Loucy (cell line): ENCODE data around the gene CEP135.

Source experiments
- H2AFZ ChIP-seq: fragments of 200-600 bp; sonication (generic); 2 replicates; pipeline ENCODE4 v1.6.0; 2016; ENCODE audit warnings: antibody characterized with exemption, mild to moderate bottlenecking, low read length, moderate library complexity
- H3F3A ChIP-seq: fragments of 200-600 bp; 2 replicates; pipeline ENCODE4 v1.6.0; 2016; ENCODE audit warnings: antibody characterized with exemption, low read depth, mild to moderate bottlenecking
- H3K27me3 ChIP-seq: fragments of 200-600 bp; sonication (generic); 2 replicates; pipeline ENCODE4 v1.6.1; 2014; ENCODE audit warnings: low read length, mild to moderate bottlenecking; ENCODE audit not compliant: insufficient read depth, poor library complexity, severe bottlenecking
- H3K36me3 ChIP-seq: fragments of 200-600 bp; sonication (generic); 2 replicates; pipeline ENCODE4 v1.6.1; 2016; ENCODE audit warnings: low read length; ENCODE audit not compliant: insufficient read depth
- H3K4me1 ChIP-seq: fragments of 200-600 bp; sonication (generic); 2 replicates; pipeline ENCODE4 v1.5.1; 2014; ENCODE audit warnings: low read length, mild to moderate bottlenecking; ENCODE audit not compliant: insufficient read depth, poor library complexity, severe bottlenecking
- H3K4me2 ChIP-seq: fragments of 200-600 bp; sonication (generic); 2 replicates; pipeline ENCODE4 v1.6.0; 2014; ENCODE audit warnings: antibody characterized with exemption, low read length, low read depth, mild to moderate bottlenecking; ENCODE audit not compliant: poor library complexity, severe bottlenecking
- H3K4me3 ChIP-seq: fragments of 200-600 bp; sonication (generic); 2 replicates; pipeline ENCODE4 v1.5.1; 2014; ENCODE audit warnings: low read length, mild to moderate bottlenecking, mixed read lengths; ENCODE audit not compliant: poor library complexity, severe bottlenecking
- H3K79me2 ChIP-seq: fragments of 200-600 bp; sonication (generic); 2 replicates; pipeline ENCODE4 v1.6.1; 2014; ENCODE audit warnings: low read length; ENCODE audit not compliant: insufficient read depth
- H3K9ac ChIP-seq: fragments of 200-600 bp; sonication (generic); 2 replicates; pipeline ENCODE4 v1.6.0; 2014; ENCODE audit warnings: mild to moderate bottlenecking, low read depth, low read length, moderate library complexity; ENCODE audit not compliant: poor library complexity, severe bottlenecking
- H3K9me2 ChIP-seq: fragments of 200-600 bp; sonication (generic); replicated peaks from 2 replicates; pipeline ENCODE4 v1.6.1; 2016; ENCODE audit warnings: low read depth, low read length, mixed read lengths
- H3K9me3 ChIP-seq: fragments of 200-600 bp; sonication (generic); 2 replicates; pipeline ENCODE4 v1.6.1; 2014; ENCODE audit warnings: mild to moderate bottlenecking, antibody characterized with exemption, low read length, low read depth; ENCODE audit not compliant: insufficient read depth
- H4K20me1 ChIP-seq: fragments of 200-600 bp; sonication (generic); 2 replicates; pipeline ENCODE4 v1.6.0; 2014; ENCODE audit warnings: antibody characterized with exemption, low read length, mild to moderate bottlenecking; ENCODE audit not compliant: insufficient read depth, poor library complexity, severe bottlenecking
- CTCF ChIP-seq: fragments of 200-600 bp; sonication (generic); conservative IDR thresholded peaks from 2 replicates; pipeline ENCODE4 v1.5.1; 2014; ENCODE audit warnings: mild to moderate bottlenecking, antibody characterized with exemption, low read length
- EZH2phosphoT487 ChIP-seq: fragments of 200-600 bp; IDR thresholded peaks from 2 replicates; pipeline ENCODE4 v1.6.1; 2018; ENCODE audit warnings: antibody characterized with exemption, mild to moderate bottlenecking, moderate library complexity, borderline replicate concordance

Gene CEP135

DNA sequence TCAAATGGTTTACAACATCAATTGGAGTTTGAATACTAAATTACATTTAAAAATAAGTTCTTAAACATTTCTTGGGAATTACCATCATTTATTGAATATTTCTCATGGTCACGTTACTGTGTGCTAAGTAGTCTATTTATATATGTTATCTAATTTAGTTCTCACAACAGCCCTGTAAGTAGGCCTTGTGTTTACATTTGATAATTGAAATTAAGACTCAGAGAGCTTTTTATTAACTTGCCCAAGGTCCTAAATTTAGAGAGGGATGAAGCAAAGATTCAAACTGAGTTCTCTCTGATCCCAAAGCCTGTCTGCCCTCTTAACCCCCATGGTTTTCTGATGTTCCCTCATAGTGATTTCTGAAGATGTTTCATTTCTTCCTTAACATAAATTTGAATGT is 103.7 kb downstream of the CEP135 start:
- Histone ChIP-seq H4K20me1 (no peaks in the 10 kb centered on the region), H3K27me3 (no peaks in the 10 kb centered on the region)

DNA sequence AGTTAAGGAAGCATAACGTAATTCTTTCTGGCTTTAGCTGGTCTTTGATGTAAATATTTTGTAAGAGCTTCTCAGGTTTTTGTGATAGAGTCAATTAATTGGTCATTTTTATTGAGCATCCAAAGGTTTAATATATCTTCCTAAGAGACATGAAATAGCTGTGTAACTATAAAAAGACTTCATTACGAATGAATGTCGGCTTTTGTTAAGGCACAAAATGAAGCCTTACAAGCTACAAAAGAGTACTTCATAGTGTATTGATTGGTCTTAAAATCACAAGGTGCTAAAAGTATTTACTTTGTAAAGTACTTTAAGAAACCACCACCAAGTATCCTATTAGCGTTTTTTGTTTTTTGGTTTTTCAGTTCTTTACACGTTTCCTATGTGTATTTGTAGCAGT is 104.2 kb downstream of the CEP135 start:
- Histone ChIP-seq H3K27me3 (no peaks in the 10 kb centered on the region), H4K20me1 (no peaks in the 10 kb centered on the region), H3K9me3 (no peaks in the 10 kb centered on the region), H3K9ac (no peak overlapping the region), H3F3A (no peaks in the 10 kb centered on the region), H2AFZ (no peak overlapping the region), H3K9me2 (no peaks in the 10 kb centered on the region), H3K4me2 (no peak overlapping the region), H3K4me1 (no peaks in the 10 kb centered on the region), H3K4me3 (no peak overlapping the region), H3K79me2 (no peaks in the 10 kb centered on the region), H3K36me3 (no peaks in the 10 kb centered on the region)
- TF ChIP-seq EZH2phosphoT487 (no peak), CTCF (no peak)

More for the DNA sequence above, 103.7 kb downstream of the CEP135 start:
- Histone ChIP-seq H3K9me2 (no peaks in the 10 kb centered on the region), H3K4me2 (no peak overlapping the region), H2AFZ (no peak overlapping the region), H3K79me2 (no peaks in the 10 kb centered on the region), H3K36me3 (no peaks in the 10 kb centered on the region), H3K4me1 (no peaks in the 10 kb centered on the region), H3K9ac (no peak overlapping the region), H3K4me3 (no peak overlapping the region), H3F3A (no peaks in the 10 kb centered on the region), H3K9me3 (no peaks in the 10 kb centered on the region)
- TF ChIP-seq EZH2phosphoT487, result no peak
- TF ChIP-seq CTCF, result no peak

DNA sequence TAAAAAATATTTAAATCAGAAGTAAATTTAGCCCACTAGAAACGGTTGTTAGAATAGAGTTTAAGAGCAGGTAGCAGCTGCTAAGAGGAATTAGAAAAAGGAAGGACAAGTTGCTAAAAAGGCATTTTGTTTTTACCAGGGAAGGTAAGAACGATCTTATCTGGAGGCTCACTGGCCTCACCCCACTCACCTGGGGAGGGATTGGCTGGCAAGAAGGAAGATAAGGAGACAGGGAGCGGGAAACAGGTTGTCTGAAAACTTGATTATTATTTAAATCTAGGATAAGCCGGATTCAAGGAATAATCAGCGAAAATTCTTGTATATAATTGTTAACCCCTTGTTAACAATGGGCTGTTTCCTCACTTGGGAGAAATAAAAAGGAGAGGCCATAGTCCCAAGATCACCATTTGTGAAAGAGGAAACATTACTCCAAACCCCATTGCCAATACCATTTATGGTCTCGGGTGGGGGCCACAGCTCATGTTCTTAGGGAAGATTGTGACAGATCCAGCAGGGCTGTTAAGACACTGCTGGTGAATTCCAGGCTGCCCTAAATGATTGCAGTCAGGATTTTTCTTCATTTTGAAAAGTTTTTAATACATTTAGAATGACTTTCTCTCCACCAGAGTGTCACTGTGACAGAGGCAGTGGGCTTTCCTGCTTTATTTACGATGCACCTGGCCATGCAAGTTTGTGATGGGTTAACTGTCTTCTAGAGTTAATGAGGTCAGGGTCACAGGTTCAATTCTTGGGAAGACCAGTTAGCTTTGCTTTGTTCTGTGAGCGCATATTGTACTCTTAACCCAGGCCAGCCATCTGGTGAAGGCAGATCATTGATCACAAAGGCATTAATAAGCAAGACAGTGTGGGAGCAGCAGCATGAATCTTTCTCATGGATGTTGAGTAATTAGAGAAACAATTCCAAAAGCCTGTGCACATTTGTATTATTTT is 106.6 kb downstream of the CEP135 start:
- H3K4me3 ChIP-seq, result no peak overlapping the region

More for the DNA sequence above, 106.6 kb downstream of the CEP135 start:
- TF ChIP-seq EZH2phosphoT487 (no peak), CTCF (no peak)
- H3K36me3 ChIP-seq, result no peaks in the 10 kb centered on the region
- no peaks in the 10 kb centered on the region for H3K9me3 ChIP-seq
- no peaks in the 10 kb centered on the region for H3K9me2 ChIP-seq
- no peaks in the 10 kb centered on the region for H3F3A ChIP-seq
- H3K79me2 ChIP-seq, result no peaks in the 10 kb centered on the region
- H3K4me1 ChIP-seq, result no peaks in the 10 kb centered on the region
- H3K4me2 ChIP-seq, result no peak overlapping the region
- H3K9ac ChIP-seq, result no peak overlapping the region
- H4K20me1 ChIP-seq, result no peaks in the 10 kb centered on the region
- no peak overlapping the region for H2AFZ ChIP-seq
- no peaks in the 10 kb centered on the region for H3K27me3 ChIP-seq
